Cardiac muscle cell (in vitro differentiated cells and primary cell): ENCODE data around the gene STRADB. TPM values are rescaled to one million over a fixed set of nuclear protein-coding genes. Genes with fewer than 3 reads are reported as not detected.
A peak's percentile ranks its signal among the peaks of the same experiment; 100 is the strongest.
"Not testable (repeated sequence)": the region's sequence is repeated elsewhere in the genome, so short reads cannot be mapped to it uniquely, and the experiment has no call there.

ENCODE experiments used
- DNase-seq, 2 donors: peaks; one replicate each; pipeline versions ENCODE4 v3.0.0 to v3.0.0-alpha.2; 2010 to 2017; ENCODE audit warnings: low read depth in 1 of 2, low spot score in 1 of 2
- H3K27ac ChIP-seq: fragments of 200-600 bp; sonication (generic); 2 replicates; pipeline ENCODE4 v1.5.1; 2016
- H3K27me3 ChIP-seq: fragments of 200-600 bp; sonication (generic); 2 replicates; pipeline ENCODE4 v1.6.0; 2016; ENCODE audit warnings: control low read depth
- H3K36me3 ChIP-seq: fragments of 200-600 bp; sonication (generic); 2 replicates; pipeline ENCODE4 v1.5.1; 2016; ENCODE audit warnings: control low read depth
- H3K4me1 ChIP-seq: fragments of 200-600 bp; sonication (generic); 2 replicates; pipeline ENCODE4 v1.8.1; 2017; ENCODE audit warnings: low read depth, mild to moderate bottlenecking, mixed run types
- H3K4me3 ChIP-seq: fragments of 200-600 bp; sonication (generic); 2 replicates; pipeline ENCODE4 v1.5.1; 2016; ENCODE audit warnings: mild to moderate bottlenecking
- H3K9me3 ChIP-seq: fragments of 200-600 bp; sonication (generic); 2 replicates; pipeline ENCODE4 v1.5.1; 2017; ENCODE audit warnings: low read depth, mild to moderate bottlenecking, control low read depth
- CTCF ChIP-seq: IDR thresholded peaks from 2 replicates; pipeline ENCODE4 v1.5.1; 2012; ENCODE audit warnings: low read depth, mild to moderate bottlenecking, low read length
- polyA plus RNA-seq: library from polyadenylated mRNA; unstranded; fragments of >200 nt; fragmentation: Nextera tagmentation; extraction: Ambion mirVana; gene quantifications from 2 replicates; pipeline ENCODE4 v1.2.1, GENCODE V29; 2016
- total RNA-seq: library from RNA; depleted of rRNA; stranded (reverse); fragments of >200 nt; gene quantifications from 2 replicates; pipeline ENCODE4 v1.2.3, GENCODE V29; 2016

The STRADB gene
- total and polyA plus RNA-seq, 2 experiments from 2014 or later, result 35.5 to 106 TPM

GRCh38 chr2:201432038-201432620 lies 19.4 kb upstream of the STRADB start:
- no peaks in the 10 kb centered on the region for H3K36me3 ChIP-seq
- H3K4me3 ChIP-seq, result no peak overlapping the region
- no peaks in the 10 kb centered on the region for H3K9me3 ChIP-seq
- H3K4me1 ChIP-seq, result peaks cover 18% of the 10 kb centered on the region
- H3K27ac ChIP-seq, result peak overlapping the region; percentile 62
- peak in 1 of 2 donors; percentile 69 for DNase-seq
- no peak for TF ChIP-seq CTCF
- no peaks in the 10 kb centered on the region for H3K27me3 ChIP-seq

- Histone ChIP-seq H3K27ac (peak overlapping the region; percentile 70), H3K4me1 (peaks cover 24% of the 10 kb centered on the region), H3K27me3 (no peaks in the 10 kb centered on the region), H3K9me3 (no peaks in the 10 kb centered on the region), H3K36me3 (no peaks in the 10 kb centered on the region), H3K4me3 (no peak overlapping the region)
- TF ChIP-seq CTCF, result no peak
- peak in 1 of 2 donors; percentile 42 for DNase-seq
Measured at GRCh38 chr2:201432621-201433393, 18.7 kb upstream of the STRADB start.

GRCh38 chr2:201433394-201433995 lies 18.0 kb upstream of the STRADB start:
- DNase-seq, result no peak

GRCh38 chr2:201436141-201436540 lies 15.4 kb upstream of the STRADB start:
- TF ChIP-seq CTCF, result no peak
- DNase-seq, result no peak
- Histone ChIP-seq H3K27ac (no peak overlapping the region), H3K9me3 (no peaks in the 10 kb centered on the region), H3K4me1 (peaks cover 36% of the 10 kb centered on the region), H3K36me3 (no peaks in the 10 kb centered on the region), H3K4me3 (no peak overlapping the region), H3K27me3 (no peaks in the 10 kb centered on the region)

More at GRCh38 chr2:201433394-201433995, 18.0 kb upstream of the STRADB start:
- H3K4me3 ChIP-seq, result no peak overlapping the region
- peak overlapping the region; percentile 70 for H3K27ac ChIP-seq
- no peak for TF ChIP-seq CTCF
- H3K27me3 ChIP-seq, result no peaks in the 10 kb centered on the region
- H3K36me3 ChIP-seq, result no peaks in the 10 kb centered on the region
- peaks cover 30% of the 10 kb centered on the region for H3K4me1 ChIP-seq
- no peaks in the 10 kb centered on the region for H3K9me3 ChIP-seq

- H3K4me3 ChIP-seq, H3K27me3 ChIP-seq: not testable (repeated sequence)
Measured at GRCh38 chr2:201439336-201439922, 12.1 kb upstream of the STRADB start.

More at GRCh38 chr2:201439336-201439922, 12.1 kb upstream of the STRADB start:
- not testable (repeated sequence) for DNase-seq, H3K9me3 ChIP-seq, H3K36me3 ChIP-seq
- Histone ChIP-seq H3K27ac (peak overlapping the region; percentile 31), H3K4me1 (peaks cover 17% of the 10 kb centered on the region)
